Neural crest cell (in vitro differentiated cells): ENCODE results near the gene FBLN2. TPM values are rescaled to one million over a fixed set of nuclear protein-coding genes. Genes with fewer than 3 reads are reported as not detected.

Experiments used
- DNase-seq: peaks from one replicate; pipeline ENCODE4 v3.0.0; 2021; ENCODE audit warnings: low read depth, mixed read lengths, low spot score
- H3K27ac Mint-ChIP-seq: one replicate; pipeline ENCODE4 v1.8.0; 2021; ENCODE audit warnings: mild to moderate bottlenecking, mixed read lengths; ENCODE audit not compliant: unreplicated experiment
- H3K27me3 Mint-ChIP-seq: 2 replicates; pipeline ENCODE4 v1.8.0; 2021; ENCODE audit warnings: low read depth, mild to moderate bottlenecking, mixed read lengths
- H3K36me3 Mint-ChIP-seq: 2 replicates; pipeline ENCODE4 v1.8.0; 2021; ENCODE audit warnings: low read depth, mild to moderate bottlenecking, mixed read lengths
- H3K4me1 Mint-ChIP-seq: 2 replicates; pipeline ENCODE4 v1.8.0; 2021; ENCODE audit warnings: mixed read lengths
- H3K4me3 Mint-ChIP-seq: one replicate; pipeline ENCODE4 v1.8.0; 2021; ENCODE audit warnings: mild to moderate bottlenecking, mixed read lengths
- H3K9me3 Mint-ChIP-seq: 2 replicates; pipeline ENCODE4 v1.8.0; 2021; ENCODE audit warnings: mixed read lengths
- total RNA-seq: library from RNA; stranded (reverse); gene quantifications from 2 replicates; pipeline ENCODE4 v1.2.1, GENCODE V29; 2021
- TF ChIP-seq, protein P1 (sequence below): fragments of 200-600 bp; sonication (generic); conservative IDR thresholded peaks from 2 replicates; pipeline ENCODE4 v1.5.0; 2021; ENCODE audit warnings: antibody characterized with exemption, mild to moderate bottlenecking

Gene FBLN2
- total RNA-seq, 1 donor from 2014 or later, result 6.3 TPM

DNA sequence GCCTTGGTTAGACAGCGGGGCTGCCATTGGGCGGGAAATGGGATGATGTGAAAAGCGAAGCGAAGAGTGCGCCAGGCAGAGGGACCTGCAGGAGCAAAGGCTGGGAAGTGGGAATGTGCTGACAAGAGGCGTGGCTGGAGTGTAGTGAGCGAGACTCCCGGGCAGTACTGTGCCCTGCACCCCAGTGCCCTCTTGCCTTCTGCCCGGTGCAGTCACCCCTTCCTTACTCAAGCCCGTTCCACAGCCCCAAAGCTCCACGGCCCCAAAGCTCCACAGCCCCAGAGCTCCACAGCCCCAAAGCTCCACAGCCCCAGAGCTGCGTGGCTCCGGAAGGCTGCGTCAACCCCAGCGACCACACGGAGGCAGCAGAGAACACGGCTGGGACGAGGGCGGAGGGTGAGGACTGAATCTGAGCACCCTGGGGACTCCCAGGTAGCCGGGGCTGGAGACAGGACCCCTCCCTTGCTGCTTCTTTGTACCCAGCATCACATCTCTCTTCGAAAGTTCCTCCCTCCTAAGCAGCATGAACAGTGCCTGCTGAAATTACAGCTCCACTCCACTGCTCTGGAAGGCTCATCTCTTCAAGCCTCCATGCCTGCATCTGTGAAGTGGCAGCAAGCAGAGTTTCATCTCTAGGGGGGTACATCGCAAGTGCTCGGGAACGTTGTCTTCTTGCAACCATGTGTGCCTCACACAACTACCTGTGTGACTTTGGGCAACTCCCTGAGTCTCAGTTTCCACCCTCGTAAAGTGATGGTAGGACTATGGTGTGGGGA lies 108.9 kb downstream of the FBLN2 start:
- peak; percentile 67 for DNase-seq
- TF ChIP-seq, protein P1, sequence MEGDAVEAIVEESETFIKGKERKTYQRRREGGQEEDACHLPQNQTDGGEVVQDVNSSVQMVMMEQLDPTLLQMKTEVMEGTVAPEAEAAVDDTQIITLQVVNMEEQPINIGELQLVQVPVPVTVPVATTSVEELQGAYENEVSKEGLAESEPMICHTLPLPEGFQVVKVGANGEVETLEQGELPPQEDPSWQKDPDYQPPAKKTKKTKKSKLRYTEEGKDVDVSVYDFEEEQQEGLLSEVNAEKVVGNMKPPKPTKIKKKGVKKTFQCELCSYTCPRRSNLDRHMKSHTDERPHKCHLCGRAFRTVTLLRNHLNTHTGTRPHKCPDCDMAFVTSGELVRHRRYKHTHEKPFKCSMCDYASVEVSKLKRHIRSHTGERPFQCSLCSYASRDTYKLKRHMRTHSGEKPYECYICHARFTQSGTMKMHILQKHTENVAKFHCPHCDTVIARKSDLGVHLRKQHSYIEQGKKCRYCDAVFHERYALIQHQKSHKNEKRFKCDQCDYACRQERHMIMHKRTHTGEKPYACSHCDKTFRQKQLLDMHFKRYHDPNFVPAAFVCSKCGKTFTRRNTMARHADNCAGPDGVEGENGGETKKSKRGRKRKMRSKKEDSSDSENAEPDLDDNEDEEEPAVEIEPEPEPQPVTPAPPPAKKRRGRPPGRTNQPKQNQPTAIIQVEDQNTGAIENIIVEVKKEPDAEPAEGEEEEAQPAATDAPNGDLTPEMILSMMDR, result peak; percentile 90
- H3K9me3 Mint-ChIP-seq, result no peaks in the 10 kb centered on the region
- no peaks in the 10 kb centered on the region for H3K36me3 Mint-ChIP-seq
- no peak overlapping the region for H3K27ac Mint-ChIP-seq
- peaks cover 24% of the 10 kb centered on the region for H3K4me1 Mint-ChIP-seq
- peaks cover 23% of the 10 kb centered on the region for H3K27me3 Mint-ChIP-seq
- H3K4me3 Mint-ChIP-seq, result no peak overlapping the region

DNA sequence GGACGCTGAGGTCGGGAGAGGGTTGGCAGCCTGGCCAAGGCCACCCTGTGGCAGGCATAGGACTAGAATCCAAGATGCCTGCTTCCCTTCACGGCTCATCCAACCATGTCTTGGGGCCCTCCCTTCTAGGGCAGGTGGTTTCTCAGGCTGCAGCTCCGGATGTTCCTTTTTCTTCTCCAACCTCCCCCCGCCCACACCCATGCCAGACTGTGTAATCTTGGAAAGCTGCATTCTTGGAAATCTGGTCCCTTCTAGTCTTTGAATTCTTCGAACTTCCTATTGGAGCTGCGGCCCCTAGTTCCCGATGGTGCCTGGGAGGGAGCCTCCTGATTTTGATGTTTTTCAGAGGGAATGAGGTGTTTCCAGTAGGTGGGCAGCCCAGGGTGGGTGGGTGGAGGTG lies 109.8 kb downstream of the FBLN2 start:
- peaks cover 23% of the 10 kb centered on the region for H3K27me3 Mint-ChIP-seq
- H3K4me3 Mint-ChIP-seq, result no peak overlapping the region
- TF ChIP-seq, protein P1, result no peak
- no peak for DNase-seq
- peaks cover 22% of the 10 kb centered on the region for H3K4me1 Mint-ChIP-seq
- no peak overlapping the region for H3K27ac Mint-ChIP-seq
- no peaks in the 10 kb centered on the region for H3K9me3 Mint-ChIP-seq
- no peaks in the 10 kb centered on the region for H3K36me3 Mint-ChIP-seq

DNA sequence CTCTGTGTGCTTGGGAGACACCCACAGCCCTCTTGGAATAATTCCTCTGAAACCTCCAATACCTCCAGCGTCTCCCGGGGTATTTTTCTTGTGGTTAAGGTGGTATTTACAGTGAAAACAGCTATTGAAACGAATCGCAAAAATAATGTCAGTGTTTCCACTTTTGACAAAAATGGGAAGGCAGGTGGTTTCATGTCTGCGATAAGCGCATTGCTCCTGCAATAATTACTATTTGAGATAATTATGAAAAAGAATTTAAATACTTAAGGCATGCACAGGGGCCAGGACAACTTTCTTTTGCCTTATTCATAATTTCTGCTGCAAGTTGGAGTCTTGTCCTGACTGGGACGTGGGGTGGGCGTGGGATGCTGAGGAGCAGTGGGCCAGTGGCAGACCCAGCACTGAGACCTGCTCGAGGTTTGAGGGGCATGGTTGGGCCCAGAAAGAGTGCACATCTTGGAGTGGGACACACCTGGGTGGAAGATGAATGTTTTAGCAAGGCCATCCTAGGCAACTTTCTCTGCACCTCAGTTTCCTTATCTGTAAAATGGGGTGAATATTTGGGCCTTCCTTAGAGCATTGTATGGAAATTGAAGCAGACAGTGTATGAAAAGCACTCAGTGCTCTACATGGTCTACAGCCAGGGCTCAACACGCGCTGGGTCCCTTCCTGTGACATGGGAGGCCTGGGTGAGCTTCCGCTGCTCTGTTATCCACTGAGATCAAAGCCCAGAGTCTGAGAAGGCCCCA lies 110.5 kb downstream of the FBLN2 start:
- TF ChIP-seq, protein P1, result no peak
- no peak overlapping the region for H3K4me3 Mint-ChIP-seq
- no peaks in the 10 kb centered on the region for H3K9me3 Mint-ChIP-seq
- no peaks in the 10 kb centered on the region for H3K36me3 Mint-ChIP-seq
- peaks cover 15% of the 10 kb centered on the region for H3K4me1 Mint-ChIP-seq
- no peak for DNase-seq
- peaks cover 23% of the 10 kb centered on the region for H3K27me3 Mint-ChIP-seq
- H3K27ac Mint-ChIP-seq, result no peak overlapping the region

DNA sequence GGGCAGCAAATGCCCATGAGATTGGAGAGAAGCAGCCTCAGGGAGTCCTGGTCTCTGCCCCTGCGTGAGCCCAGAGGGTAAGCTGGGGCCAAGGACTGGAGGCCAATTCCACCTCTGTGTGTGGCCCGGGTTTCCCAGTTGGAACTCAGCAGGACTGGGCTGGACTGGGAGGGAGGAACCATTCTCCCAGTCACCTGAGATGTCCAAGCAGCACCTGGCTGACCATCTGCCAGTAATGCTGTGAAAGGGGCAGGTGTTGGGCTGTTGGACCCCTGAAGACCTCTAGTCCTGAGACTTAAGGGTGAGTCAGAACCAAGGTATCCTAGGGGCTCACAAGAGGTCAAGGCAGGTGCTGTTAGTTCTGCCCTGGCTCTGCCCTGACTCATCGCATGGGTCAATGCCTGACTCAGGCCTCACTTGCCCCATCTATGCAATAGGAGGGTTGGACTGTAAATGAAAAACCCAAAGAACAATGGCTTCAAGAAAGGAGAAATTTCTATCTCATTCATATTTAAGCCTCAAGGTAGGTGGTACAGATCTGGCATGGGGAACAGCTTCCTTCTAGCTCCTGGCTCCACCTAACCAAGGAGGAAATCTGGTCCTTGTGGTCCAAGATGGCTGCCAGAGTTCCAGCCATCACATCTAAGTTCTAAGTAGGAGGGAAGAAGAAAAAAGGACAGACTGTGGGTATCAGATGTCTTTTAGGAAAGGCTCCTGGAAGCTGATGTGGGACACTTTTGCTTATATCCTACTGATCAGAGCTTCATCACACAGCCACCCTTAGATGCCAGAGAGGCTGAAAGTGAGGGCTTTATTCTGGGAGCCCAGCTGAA lies 111.3 kb downstream of the FBLN2 start:
- Mint-ChIP-seq H3K4me3 (no peak overlapping the region), H3K4me1 (peaks cover 12% of the 10 kb centered on the region), H3K9me3 (no peaks in the 10 kb centered on the region), H3K27ac (no peak overlapping the region), H3K27me3 (peaks cover 23% of the 10 kb centered on the region), H3K36me3 (no peaks in the 10 kb centered on the region)
- no peak for DNase-seq
- TF ChIP-seq, protein P1, result no peak

DNA sequence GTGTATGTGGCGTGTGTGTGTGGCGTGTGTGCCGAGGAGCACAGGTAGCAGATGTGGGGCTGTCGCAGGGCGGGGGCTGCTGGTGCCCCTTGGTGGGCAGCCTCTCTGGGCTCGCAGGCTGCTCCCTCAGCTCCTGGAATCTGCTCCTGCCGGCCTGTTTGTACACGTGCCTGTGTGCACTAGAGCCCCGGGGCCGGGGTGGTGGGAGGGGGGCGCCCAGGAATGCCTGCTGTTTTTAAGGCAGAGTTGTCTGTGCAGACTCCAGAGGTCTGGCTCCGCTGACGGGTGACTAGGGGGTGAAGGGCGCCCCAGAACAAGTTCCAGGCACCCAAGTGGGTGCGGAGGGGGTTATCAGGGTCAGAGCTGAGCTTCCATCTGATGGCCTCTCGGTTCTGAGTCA lies 112.2 kb downstream of the FBLN2 start:
- no peak for DNase-seq
- Mint-ChIP-seq H3K9me3 (no peaks in the 10 kb centered on the region), H3K4me1 (peaks cover 12% of the 10 kb centered on the region), H3K27ac (no peak overlapping the region), H3K27me3 (peaks cover 17% of the 10 kb centered on the region), H3K36me3 (no peaks in the 10 kb centered on the region), H3K4me3 (no peak overlapping the region)
- TF ChIP-seq, protein P1, result no peak
